ENCODE measurements around the gene CARD10. TPM values are rescaled to one million over a fixed set of nuclear protein-coding genes. Genes with fewer than 3 reads are reported as not detected.

CARD10 gene
- polyA plus RNA-seq, 1 experiment, result 5.8 TPM

DNA sequence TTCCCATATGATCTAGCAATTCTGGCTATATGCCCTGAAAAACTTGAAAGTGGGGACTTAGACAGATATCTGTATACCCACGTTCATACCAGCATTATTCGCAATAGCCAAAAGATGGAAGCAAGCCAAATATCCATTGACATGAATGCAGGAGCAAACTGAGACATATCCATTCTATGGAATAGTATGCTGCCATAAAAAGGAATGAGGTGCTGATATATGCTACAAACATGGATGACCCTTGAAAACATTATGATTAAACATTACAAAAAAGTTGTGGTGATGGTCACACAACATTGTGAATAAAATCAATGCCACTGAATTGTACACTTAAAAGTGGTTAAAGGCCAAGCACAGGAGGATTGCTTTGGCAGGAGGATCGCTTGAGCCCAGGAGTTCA is 58.5 kb downstream of the CARD10 start:
- ChIA-PET CTCF (no interaction called here), POLR2A (no interaction called here)
- Histone ChIP-seq H3K27ac (ENCODE audit: low read depth, low read length) (no peak overlapping the region), H3K9me3 (ENCODE audit: control insufficient read depth, insufficient read depth, low read length) (no peaks in the 10 kb centered on the region), H3K27me3 (ENCODE audit: control insufficient read depth, insufficient read depth, low read length) (peaks cover 10% of the 10 kb centered on the region), H3K4me3 (ENCODE audit: low read depth, low read length) (no peak overlapping the region)
- TF ChIP-seq, protein P1, sequence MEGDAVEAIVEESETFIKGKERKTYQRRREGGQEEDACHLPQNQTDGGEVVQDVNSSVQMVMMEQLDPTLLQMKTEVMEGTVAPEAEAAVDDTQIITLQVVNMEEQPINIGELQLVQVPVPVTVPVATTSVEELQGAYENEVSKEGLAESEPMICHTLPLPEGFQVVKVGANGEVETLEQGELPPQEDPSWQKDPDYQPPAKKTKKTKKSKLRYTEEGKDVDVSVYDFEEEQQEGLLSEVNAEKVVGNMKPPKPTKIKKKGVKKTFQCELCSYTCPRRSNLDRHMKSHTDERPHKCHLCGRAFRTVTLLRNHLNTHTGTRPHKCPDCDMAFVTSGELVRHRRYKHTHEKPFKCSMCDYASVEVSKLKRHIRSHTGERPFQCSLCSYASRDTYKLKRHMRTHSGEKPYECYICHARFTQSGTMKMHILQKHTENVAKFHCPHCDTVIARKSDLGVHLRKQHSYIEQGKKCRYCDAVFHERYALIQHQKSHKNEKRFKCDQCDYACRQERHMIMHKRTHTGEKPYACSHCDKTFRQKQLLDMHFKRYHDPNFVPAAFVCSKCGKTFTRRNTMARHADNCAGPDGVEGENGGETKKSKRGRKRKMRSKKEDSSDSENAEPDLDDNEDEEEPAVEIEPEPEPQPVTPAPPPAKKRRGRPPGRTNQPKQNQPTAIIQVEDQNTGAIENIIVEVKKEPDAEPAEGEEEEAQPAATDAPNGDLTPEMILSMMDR (IDR thresholded peaks at IDR 0.05; ENCODE audit: low read depth, low read length), result no peak
- DNase-seq (ENCODE audit: low read depth, low spot score), result no peak

DNA sequence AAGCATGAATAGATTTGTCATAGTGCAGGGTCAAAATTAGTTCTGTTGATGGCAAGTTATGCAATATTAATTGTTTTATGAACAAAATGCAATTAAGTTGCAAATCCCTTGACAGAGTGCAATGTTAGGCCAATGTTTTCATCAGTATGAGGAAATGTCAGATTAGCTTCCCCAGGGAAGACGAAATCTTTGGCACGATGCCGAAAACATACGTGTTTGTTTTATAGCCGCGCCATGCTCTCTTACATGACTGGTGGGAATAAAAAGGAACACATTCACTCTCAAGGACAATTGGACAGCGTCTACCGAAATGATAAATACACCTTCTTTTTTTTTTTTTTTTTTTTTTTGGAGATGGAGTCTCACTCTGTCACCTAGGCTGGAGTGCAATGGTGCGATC is 60.0 kb downstream of the CARD10 start:
- POLR2A ChIA-PET, result interaction anchor here (0.7 kb wide), 1 partner anchor 53 kb away, joined by 9 read pairs; no protein-coding TSS in a partner anchor
- Histone ChIP-seq H3K9me3 (ENCODE audit: control insufficient read depth, insufficient read depth, low read length) (peaks cover 1% of the 10 kb centered on the region; the same call in 1 of the 2 replicates), H3K27me3 (ENCODE audit: control insufficient read depth, insufficient read depth, low read length) (peaks cover 8% of the 10 kb centered on the region), H3K27ac (ENCODE audit: low read depth, low read length) (no peak overlapping the region), H3K4me3 (ENCODE audit: low read depth, low read length) (no peak overlapping the region)
- DNase-seq (ENCODE audit: low read depth, low spot score), result no peak
- CTCF ChIA-PET, result interaction anchor here (1.1 to 5.5 kb wide), 7 partner anchors 23 to 199 kb away, joined by 3 to 154 read pairs (median 8); no protein-coding TSS in a partner anchor
- TF ChIP-seq, protein P1 (IDR thresholded peaks at IDR 0.05; ENCODE audit: low read depth, low read length), result no peak

DNA sequence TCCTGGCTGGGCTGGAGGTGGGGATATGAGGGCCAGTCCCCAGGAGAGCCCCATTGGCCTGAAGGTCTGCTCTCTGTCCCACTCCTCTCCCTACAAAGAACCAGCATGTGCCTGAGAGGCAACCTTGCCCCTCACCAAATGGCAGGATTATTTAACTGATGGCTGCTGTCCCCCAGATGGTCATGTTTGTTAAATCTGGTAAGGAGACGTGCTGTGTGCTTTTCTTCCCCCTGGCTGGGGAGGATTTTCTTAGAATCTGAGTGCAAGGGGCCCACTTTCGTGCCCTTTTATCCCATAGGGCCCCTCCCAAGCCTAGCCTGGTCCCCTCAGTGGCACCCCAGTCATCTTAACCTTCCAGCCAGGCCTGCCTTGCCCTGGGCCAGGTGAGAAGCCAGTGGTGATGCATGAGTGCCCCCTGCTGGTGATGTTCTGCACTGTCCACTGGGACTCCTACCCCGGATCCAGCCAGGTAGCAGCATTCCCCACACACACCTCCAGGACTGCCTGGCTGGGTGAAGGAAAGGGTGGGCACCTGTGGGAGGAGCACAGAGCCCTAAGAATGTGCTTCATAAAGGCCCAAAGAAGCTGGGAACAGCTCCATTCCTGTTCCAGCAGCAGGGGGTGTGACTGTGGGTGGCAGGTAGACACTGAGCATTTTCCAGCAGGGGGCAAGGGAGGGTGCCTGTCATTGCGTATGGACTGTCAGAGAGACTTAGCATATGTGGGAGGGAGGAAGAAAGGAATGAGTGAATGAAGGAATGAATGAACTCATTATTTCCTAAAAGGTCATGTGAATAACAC is 61.9 kb downstream of the CARD10 start:
- ChIA-PET POLR2A (no interaction called here), CTCF (interaction anchor here (0.7 to 5.5 kb wide), 18 partner anchors 10 to 258 kb away, joined by 3 to 154 read pairs (median 5); no protein-coding TSS in a partner anchor)
- no peak overlapping the region for H3K27ac ChIP-seq (ENCODE audit: low read depth, low read length)
- H3K4me3 ChIP-seq (ENCODE audit: low read depth, low read length), result no peak overlapping the region
- TF ChIP-seq, protein P1 (IDR thresholded peaks at IDR 0.05; ENCODE audit: low read depth, low read length), result peak; percentile 96
- peaks cover 4% of the 10 kb centered on the region for H3K9me3 ChIP-seq (ENCODE audit: control insufficient read depth, insufficient read depth, low read length)
- peaks cover 8% of the 10 kb centered on the region for H3K27me3 ChIP-seq (ENCODE audit: control insufficient read depth, insufficient read depth, low read length)
- no peak for DNase-seq (ENCODE audit: low read depth, low spot score)

- POLR2A ChIA-PET, result interaction anchor here (1.8 kb wide), 1 partner anchor 143 kb away, joined by 4 read pairs; no protein-coding TSS in a partner anchor
- H3K27ac ChIP-seq (ENCODE audit: low read depth, low read length), result no peak overlapping the region
- H3K9me3 ChIP-seq (ENCODE audit: control insufficient read depth, insufficient read depth, low read length), result peaks cover 4% of the 10 kb centered on the region
- H3K4me3 ChIP-seq (ENCODE audit: low read depth, low read length), result no peak overlapping the region
- H3K27me3 ChIP-seq (ENCODE audit: control insufficient read depth, insufficient read depth, low read length), result peaks cover 3% of the 10 kb centered on the region
- TF ChIP-seq, protein P1 (IDR thresholded peaks at IDR 0.05; ENCODE audit: low read depth, low read length), result no peak
- no peak for DNase-seq (ENCODE audit: low read depth, low spot score)
- CTCF ChIA-PET, result interaction anchor here (0.6 to 5.5 kb wide), 8 partner anchors 11 to 196 kb away, joined by 3 to 154 read pairs (median 4); no protein-coding TSS in a partner anchor
These were observed 62.9 kb downstream of the CARD10 start for GRCh38 chr22:37456346-37456745.

DNA sequence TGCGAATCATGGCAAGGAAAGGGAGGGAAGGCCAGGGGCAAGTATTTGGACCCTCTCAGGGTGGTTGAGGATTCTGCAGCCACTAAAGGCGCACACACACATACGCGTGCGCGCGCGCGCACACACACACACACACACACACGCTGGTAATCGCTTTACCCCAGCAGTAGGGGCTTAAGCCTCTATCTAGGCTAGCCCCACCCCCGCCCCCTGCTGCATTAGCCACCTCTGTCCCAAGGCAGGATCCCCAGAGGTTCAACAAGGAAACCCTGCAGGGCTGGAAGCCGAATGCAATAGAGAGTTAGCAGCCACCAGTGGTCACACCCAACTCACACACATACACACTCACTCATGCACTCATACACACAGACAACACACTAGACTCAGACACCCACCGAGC is 63.3 kb downstream of the CARD10 start:
- H3K4me3 ChIP-seq (ENCODE audit: low read depth, low read length), result no peak overlapping the region
- peak overlapping the region; percentile 81 for H3K27ac ChIP-seq (ENCODE audit: low read depth, low read length)
- H3K27me3 ChIP-seq (ENCODE audit: control insufficient read depth, insufficient read depth, low read length), result peaks cover 3% of the 10 kb centered on the region
- TF ChIP-seq, protein P1 (IDR thresholded peaks at IDR 0.05; ENCODE audit: low read depth, low read length), result no peak
- peaks cover 4% of the 10 kb centered on the region for H3K9me3 ChIP-seq (ENCODE audit: control insufficient read depth, insufficient read depth, low read length)
- ChIA-PET CTCF (interaction anchor here (0.7 to 5.5 kb wide), 5 partner anchors 107 to 196 kb away, joined by 3 to 154 read pairs (median 4); no protein-coding TSS in a partner anchor), POLR2A (interaction anchor here (0.7 to 1.8 kb wide), 2 partner anchors 13 to 142 kb away, joined by 4 read pairs; no protein-coding TSS in a partner anchor)
- DNase-seq (ENCODE audit: low read depth, low spot score), result no peak

Data from AG04450 (cell line).